A673 (cell line): ENCODE data around the gene SNTA1. TPM values are rescaled to one million over a fixed set of nuclear protein-coding genes. Genes with fewer than 3 reads are reported as not detected.

Experiments
- BruUV-seq: library from RNA; stranded (reverse); fragments of 400-500 nt; replicated peaks from 2 replicates; lab custom pipeline; 2021; lab: Mats Ljungman, UMichigan
- CTCF ChIA-PET: fragments of 300-600 bp; sonication (Branson Sonifier 250); formaldehyde crosslinking; loops from one replicate; lab custom pipeline; 2022; ENCODE audit warnings: antibody characterized with exemption; lab: Charles Lee
- POLR2A ChIA-PET: fragments of 300-600 bp; sonication (Branson Sonifier 250); formaldehyde crosslinking; loops from one replicate; lab custom pipeline; 2022; ENCODE audit warnings: antibody characterized with exemption; ENCODE audit not compliant: low non-redundant PET; lab: Charles Lee
- DNase-seq: peaks from one replicate; pipeline ENCODE4 v3.0.0-alpha.2; 2015; ENCODE audit warnings: low spot score
- H3K27ac ChIP-seq: fragments of 200-600 bp; sonication (generic); 2 replicates; pipeline ENCODE4 v1.5.1; 2016; ENCODE audit warnings: mixed run types, low read depth, mild to moderate bottlenecking, mixed read lengths, antibody characterized with exemption, low read length; ENCODE audit not compliant: poor library complexity, severe bottlenecking
- H3K27me3 ChIP-seq: fragments of 200-600 bp; sonication (generic); replicated peaks from 2 replicates; pipeline ENCODE4 v1.6.1; 2017; ENCODE audit warnings: mixed run types, low read depth, mild to moderate bottlenecking, mixed read lengths, antibody characterized with exemption, low read length; ENCODE audit not compliant: insufficient read depth, poor library complexity
- H3K36me3 ChIP-seq: fragments of 200-600 bp; sonication (generic); 2 replicates; pipeline ENCODE4 v1.6.1; 2016; ENCODE audit warnings: mixed run types, mild to moderate bottlenecking, mixed read lengths, antibody characterized with exemption, low read length; ENCODE audit not compliant: insufficient read depth, poor library complexity, severe bottlenecking
- H3K4me1 ChIP-seq: fragments of 200-600 bp; sonication (generic); 2 replicates; pipeline ENCODE4 v1.6.1; 2017; ENCODE audit warnings: mixed run types, mild to moderate bottlenecking, mixed read lengths, antibody characterized with exemption, low read length; ENCODE audit not compliant: insufficient read depth, poor library complexity, severe bottlenecking
- H3K4me3 ChIP-seq: fragments of 200-600 bp; sonication (generic); 2 replicates; pipeline ENCODE4 v1.5.1; 2016; ENCODE audit warnings: low read depth, mixed run types, mild to moderate bottlenecking, mixed read lengths, low read length; ENCODE audit not compliant: poor library complexity, severe bottlenecking
- H3K9me3 ChIP-seq: fragments of 200-600 bp; sonication (generic); 2 replicates; pipeline ENCODE4 v1.6.1; 2016; ENCODE audit warnings: mixed run types, low read depth, mild to moderate bottlenecking, mixed read lengths, antibody characterized with exemption, low read length; ENCODE audit not compliant: poor library complexity, severe bottlenecking
- CTCF ChIP-seq: fragments of 300-800, 200-600 bp; sonication (generic); conservative IDR thresholded peaks from 2 replicates; pipeline ENCODE4 v1.5.1; 2017; ENCODE audit warnings: low read depth, mild to moderate bottlenecking, antibody characterized with exemption, low read length, moderate library complexity, mixed read lengths
- EZH2 ChIP-seq: fragments of 200-600 bp; sonication (generic); IDR thresholded peaks from 2 replicates; pipeline ENCODE4 v1.6.1; 2017; ENCODE audit warnings: borderline replicate concordance, low read depth, mild to moderate bottlenecking, mixed read lengths, antibody characterized with exemption, low read length; ENCODE audit not compliant: poor library complexity, severe bottlenecking
- intact Hi-C: fragments of 100-400 bp; cut with micrococcal nuclease; formaldehyde crosslinking; loops from one replicate; pipeline ENCODE4 v1.10.0; 2022; ENCODE audit not compliant: unreplicated experiment
- total RNA-seq: library from RNA; stranded (reverse); gene quantifications from 2 replicates; pipeline ENCODE4 v1.2.3, GENCODE V29; 2021

SNTA1 gene
- total RNA-seq, 1 experiment from 2014 or later = 4.4 TPM

GRCh38 chr20:33399924-33400323 lies 43.6 kb downstream of the SNTA1 start:
- Histone ChIP-seq H3K4me1 (peaks cover 7% of the 10 kb centered on the region), H3K4me3 (peak overlapping the region; percentile 71)
- intact Hi-C loops = no loop called here

GRCh38 chr20:33394718-33395117 lies 48.8 kb downstream of the SNTA1 start:
- ChIA-PET CTCF (no interaction called here), POLR2A (no interaction called here)
- intact Hi-C loops = no loop called here
- DNase-seq = no peak
- Histone ChIP-seq H3K36me3 (peaks cover 29% of the 10 kb centered on the region), H3K27ac (no peak overlapping the region), H3K27me3 (no peaks in the 10 kb centered on the region), H3K9me3 (no peaks in the 10 kb centered on the region), H3K4me1 (peaks cover 15% of the 10 kb centered on the region), H3K4me3 (no peak overlapping the region)
- no TSS peak for BruUV-seq
- no peak for TF ChIP-seq CTCF
- TF ChIP-seq EZH2 = no peak

More at GRCh38 chr20:33399924-33400323, 43.6 kb downstream of the SNTA1 start:
- Histone ChIP-seq H3K36me3 (peaks cover 10% of the 10 kb centered on the region), H3K27ac (no peak overlapping the region), H3K9me3 (no peaks in the 10 kb centered on the region), H3K27me3 (no peaks in the 10 kb centered on the region)
- POLR2A ChIA-PET = no interaction called here
- no peak for TF ChIP-seq EZH2
- no peak for TF ChIP-seq CTCF
- DNase-seq = no peak
- CTCF ChIA-PET = no interaction called here
- BruUV-seq = no TSS peak

- TF ChIP-seq CTCF (no peak), EZH2 (no peak)
- CTCF ChIA-PET = no interaction called here
Observed at GRCh38 chr20:33393609-33394008, 50.0 kb downstream of the SNTA1 start.

More at GRCh38 chr20:33393609-33394008, 50.0 kb downstream of the SNTA1 start:
- H3K4me1 ChIP-seq = peaks cover 15% of the 10 kb centered on the region
- H3K4me3 ChIP-seq = no peak overlapping the region
- peak; percentile 9 for DNase-seq
- no peak overlapping the region for H3K27ac ChIP-seq
- H3K9me3 ChIP-seq = no peaks in the 10 kb centered on the region
- intact Hi-C loops = no loop called here
- H3K27me3 ChIP-seq = no peaks in the 10 kb centered on the region
- H3K36me3 ChIP-seq = peaks cover 29% of the 10 kb centered on the region
- no TSS peak for BruUV-seq
- POLR2A ChIA-PET = no interaction called here
